ENCODE measurements around the gene OR56B1. TPM values are rescaled to one million over a fixed set of nuclear protein-coding genes. Genes with fewer than 3 reads are reported as not detected.
"Not testable (repeated sequence)": the region's sequence is repeated elsewhere in the genome, so short reads cannot be mapped to it uniquely, and the experiment has no call there.

OR56B1 gene
- polyA plus RNA-seq, 1 donor from 2014 or later, result not detected

GRCh38 chr11:5690736-5691135 lies 45.5 kb upstream of the OR56B1 start:
- H3F3A ChIP-seq (ENCODE audit: insufficient read depth, low read length, poor library complexity, severe bottlenecking), result no peaks in the 10 kb centered on the region
- H3K4me3 ChIP-seq (ENCODE audit: low read length), result no peak overlapping the region
- no peaks in the 10 kb centered on the region for H3K36me3 ChIP-seq (ENCODE audit: insufficient read depth, low read length)
- no peak overlapping the region for H3K4me2 ChIP-seq (ENCODE audit: low read length)
- no peaks in the 10 kb centered on the region for H3K9me3 ChIP-seq (ENCODE audit: low read length)
- H2AFZ ChIP-seq (ENCODE audit: low read depth, low read length), result no peak overlapping the region
- H3K9me2 ChIP-seq (ENCODE audit: insufficient read depth, low read length), result no peaks in the 10 kb centered on the region
- no peaks in the 10 kb centered on the region for H3K79me2 ChIP-seq (replicated peaks; ENCODE audit: insufficient read depth, low read length)
- H4K20me1 ChIP-seq (ENCODE audit: insufficient read depth), result no peaks in the 10 kb centered on the region
- H3K27ac ChIP-seq (ENCODE audit: low read length), result no peak overlapping the region
- H3K9ac ChIP-seq (ENCODE audit: low read length), result no peak overlapping the region
- TF ChIP-seq POLR2AphosphoS5 (IDR thresholded peaks at IDR 0.05), result no peak
- no peak for TF ChIP-seq RAD21 (conservative IDR thresholded peaks at IDR 0.05)
- no peak for TF ChIP-seq TAF1 (IDR thresholded peaks at IDR 0.05; ENCODE audit: low read depth)
- no peak for TF ChIP-seq REST (IDR thresholded peaks at IDR 0.05; ENCODE audit: borderline replicate concordance)
- no peak for TF ChIP-seq SMC3 (conservative IDR thresholded peaks at IDR 0.05; ENCODE audit: poor library complexity)
- no peak for TF ChIP-seq CTCF (IDR thresholded peaks at IDR 0.05; ENCODE audit: poor library complexity, severe bottlenecking)
- no peak for TF ChIP-seq EP300 (conservative IDR thresholded peaks at IDR 0.05; ENCODE audit: poor library complexity, severe bottlenecking)
- TF ChIP-seq EZH2 (IDR thresholded peaks at IDR 0.05; ENCODE audit: borderline replicate concordance, insufficient read depth, low read length, poor library complexity, severe bottlenecking), result no peak
- no peak for TF ChIP-seq MXI1 (conservative IDR thresholded peaks at IDR 0.05; ENCODE audit: poor library complexity, severe bottlenecking)
- H3K27me3 ChIP-seq (ENCODE audit: insufficient read depth, low read depth, low read length), result no peaks in the 10 kb centered on the region

GRCh38 chr11:5691238-5691963 lies 44.8 kb upstream of the OR56B1 start:
- H3K27ac ChIP-seq (ENCODE audit: low read length); H2AFZ ChIP-seq (ENCODE audit: low read depth, low read length); H4K20me1 ChIP-seq (ENCODE audit: insufficient read depth); H3F3A ChIP-seq (ENCODE audit: insufficient read depth, low read length, poor library complexity, severe bottlenecking); H3K36me3 ChIP-seq (ENCODE audit: insufficient read depth, low read length); H3K9me3 ChIP-seq (ENCODE audit: low read length); H3K9me2 ChIP-seq (ENCODE audit: insufficient read depth, low read length); H3K4me2 ChIP-seq (ENCODE audit: low read length); H3K79me2 ChIP-seq (replicated peaks; ENCODE audit: insufficient read depth, low read length); H3K27me3 ChIP-seq (ENCODE audit: insufficient read depth, low read depth, low read length); H3K4me3 ChIP-seq (ENCODE audit: low read length); H3K9ac ChIP-seq (ENCODE audit: low read length): not testable (repeated sequence)
